Prostate gland (tissue), 2 donors: Measurements from ENCODE around the gene OXCT2. TPM values are rescaled to one million over a fixed set of nuclear protein-coding genes. Genes with fewer than 3 reads are reported as not detected.

Experiments used
- DNase-seq: peaks from one replicate; pipeline ENCODE4 v3.0.0-alpha.2; 2019; ENCODE audit warnings: low spot score
- H3K27ac ChIP-seq, 2 donors: fragments of 200-600 bp; sonication (generic); 2 replicates each; pipeline ENCODE4 v1.5.1; 2017 to 2019
- H3K27me3 ChIP-seq: fragments of 200-600 bp; sonication (generic); replicated peaks from 2 replicates; pipeline ENCODE4 v1.5.1; 2019; ENCODE audit not compliant: insufficient read depth
- H3K36me3 ChIP-seq, 2 donors: fragments of 200-600 bp; sonication (generic); 1 replicate in 1 of 2; 2 replicates in 1 of 2; pipeline versions ENCODE4 v1.5.1 to v1.8.1; 2017 to 2019
- H3K4me1 ChIP-seq: fragments of 200-600 bp; sonication (generic); replicated peaks from 2 replicates; pipeline ENCODE4 v1.5.1; 2019
- H3K4me3 ChIP-seq, 2 donors: fragments of 200-600 bp; sonication (generic); 2 replicates each; pipeline ENCODE4 v1.5.1; 2017 to 2019
- H3K9me3 ChIP-seq: fragments of 200-600 bp; sonication (generic); 2 replicates; pipeline ENCODE4 v1.5.1; 2017
- CTCF ChIP-seq, 4 experiments: fragments of 200-600 bp in 2 of 4; fragments of 450-650 bp in 2 of 4; sonication (generic) in 2 of 4; IDR thresholded peaks; 1 replicate in 3 of 4; 2 replicates in 1 of 4; pipeline ENCODE4 v1.5.1; 2016 to 2019; ENCODE audit warnings: antibody characterized with exemption in 4 of 4, mild to moderate bottlenecking in 2 of 4, moderate library complexity in 2 of 4
- POLR2A ChIP-seq: fragments of 450-650 bp; IDR thresholded peaks from one replicate; pipeline ENCODE4 v1.6.1; 2016; ENCODE audit warnings: antibody characterized with exemption, mild to moderate bottlenecking
- POLR2AphosphoS5 ChIP-seq: sonication (generic); formaldehyde crosslinking; IDR thresholded peaks from one replicate; pipeline ENCODE4 v1.6.1; 2017; ENCODE audit warnings: antibody characterized with exemption
- WGBS: methylation state at CpG from one replicate; pipeline ENCODE4 v1.1.5; 2018; 5-methylcytosine and 5-hydroxymethylcytosine counted together
- intact Hi-C: fragments of 100-400 bp; cut with DNase I; formaldehyde crosslinking; loops from one replicate; pipeline ENCODE4 v1.14.2; 2022
- total RNA-seq, 2 donors: library from RNA; depleted of rRNA; stranded (reverse); fragments of >200 nt; gene quantifications; one replicate each; pipeline ENCODE4 v1.1.0, GENCODE V29; 2016

OXCT2 gene
- total RNA-seq, 2 donors from 2014 or later: 1.0 to 4.9 TPM

- peaks cover 3 to 8% of the 10 kb centered on the region in 2 donors for H3K36me3 ChIP-seq
- H3K4me1 ChIP-seq: no peaks in the 10 kb centered on the region
- DNase-seq: no peak
- no peak overlapping the region for H3K27ac ChIP-seq
- no peak overlapping the region for H3K4me3 ChIP-seq
- no peak for TF ChIP-seq POLR2A
- TF ChIP-seq CTCF (IDR thresholded peaks at IDR 0.05): no peak
- TF ChIP-seq POLR2AphosphoS5: no peak
- no peaks in the 10 kb centered on the region for H3K9me3 ChIP-seq
- H3K27me3 ChIP-seq: no peaks in the 10 kb centered on the region
- intact Hi-C loops: no loop called here
Observed at GRCh38 chr1:39759436-39759726, 11.8 kb downstream of the OXCT2 start.

GRCh38 chr1:39758556-39759435 lies 12.4 kb downstream of the OXCT2 start:
- intact Hi-C loops: no loop called here
- Histone ChIP-seq H3K36me3 (peaks cover 3 to 8% of the 10 kb centered on the region in 2 donors), H3K4me1 (no peaks in the 10 kb centered on the region), H3K4me3 (no peak overlapping the region), H3K27me3 (no peaks in the 10 kb centered on the region), H3K9me3 (no peaks in the 10 kb centered on the region), H3K27ac (no peak overlapping the region)
- no peak for TF ChIP-seq POLR2A
- TF ChIP-seq POLR2AphosphoS5: peak; percentile 20
- WGBS: 77% methylated on average over 16 of the region's 16 CpGs
- no peak for DNase-seq

- H3K9me3 ChIP-seq: no peaks in the 10 kb centered on the region
- 90% methylated on average over 5 of the region's 5 CpGs for WGBS
- H3K4me3 ChIP-seq: no peak overlapping the region
- no peak for DNase-seq
- no peaks in the 10 kb centered on the region for H3K27me3 ChIP-seq
- H3K36me3 ChIP-seq: peaks cover 6 to 8% of the 10 kb centered on the region in 2 donors
- intact Hi-C loops: no loop called here
- H3K4me1 ChIP-seq: no peaks in the 10 kb centered on the region
- TF ChIP-seq POLR2AphosphoS5: no peak
- TF ChIP-seq CTCF (IDR thresholded peaks at IDR 0.05): no peak
- no peak for TF ChIP-seq POLR2A
- no peak overlapping the region for H3K27ac ChIP-seq
Observed at GRCh38 chr1:39757501-39757900, 13.6 kb downstream of the OXCT2 start.

GRCh38 chr1:39755965-39756659 lies 15.0 kb downstream of the OXCT2 start:
- H3K27ac ChIP-seq: no peak overlapping the region
- H3K4me3 ChIP-seq: no peak overlapping the region
- DNase-seq: no peak
- no peaks in the 10 kb centered on the region for H3K9me3 ChIP-seq
- no peak for TF ChIP-seq CTCF (IDR thresholded peaks at IDR 0.05)
- TF ChIP-seq POLR2A: no peak
- no peak for TF ChIP-seq POLR2AphosphoS5
- no peaks in the 10 kb centered on the region for H3K27me3 ChIP-seq
- intact Hi-C loops: no loop called here
- WGBS: 90% methylated on average over 9 of the region's 9 CpGs
- no peaks in the 10 kb centered on the region for H3K4me1 ChIP-seq
- H3K36me3 ChIP-seq: peaks cover 6 to 8% of the 10 kb centered on the region in 2 donors

GRCh38 chr1:39754906-39755504 lies 16.1 kb downstream of the OXCT2 start:
- WGBS: 52% methylated on average over 2 of the region's 2 CpGs

More at GRCh38 chr1:39754906-39755504, 16.1 kb downstream of the OXCT2 start:
- TF ChIP-seq CTCF (IDR thresholded peaks at IDR 0.05) (no peak), POLR2AphosphoS5 (no peak), POLR2A (no peak)
- Histone ChIP-seq H3K36me3 (peaks cover 6 to 8% of the 10 kb centered on the region in 2 donors), H3K27me3 (no peaks in the 10 kb centered on the region), H3K27ac (no peak overlapping the region), H3K9me3 (no peaks in the 10 kb centered on the region), H3K4me1 (no peaks in the 10 kb centered on the region), H3K4me3 (no peak overlapping the region)
- intact Hi-C loops: no loop called here
- DNase-seq: no peak
